HPDE6-E6E7 (cell line): ENCODE measurements around the gene ZNF546.
"Not testable (repeated sequence)": the region's sequence is repeated elsewhere in the genome, so short reads cannot be mapped to it uniquely, and the experiment has no call there.

Source experiments
- DNase-seq: peaks from one replicate; pipeline ENCODE4 v3.0.0; 2011; ENCODE audit warnings: missing footprints; ENCODE audit errors: extremely low spot score

ZNF546 gene

DNA sequence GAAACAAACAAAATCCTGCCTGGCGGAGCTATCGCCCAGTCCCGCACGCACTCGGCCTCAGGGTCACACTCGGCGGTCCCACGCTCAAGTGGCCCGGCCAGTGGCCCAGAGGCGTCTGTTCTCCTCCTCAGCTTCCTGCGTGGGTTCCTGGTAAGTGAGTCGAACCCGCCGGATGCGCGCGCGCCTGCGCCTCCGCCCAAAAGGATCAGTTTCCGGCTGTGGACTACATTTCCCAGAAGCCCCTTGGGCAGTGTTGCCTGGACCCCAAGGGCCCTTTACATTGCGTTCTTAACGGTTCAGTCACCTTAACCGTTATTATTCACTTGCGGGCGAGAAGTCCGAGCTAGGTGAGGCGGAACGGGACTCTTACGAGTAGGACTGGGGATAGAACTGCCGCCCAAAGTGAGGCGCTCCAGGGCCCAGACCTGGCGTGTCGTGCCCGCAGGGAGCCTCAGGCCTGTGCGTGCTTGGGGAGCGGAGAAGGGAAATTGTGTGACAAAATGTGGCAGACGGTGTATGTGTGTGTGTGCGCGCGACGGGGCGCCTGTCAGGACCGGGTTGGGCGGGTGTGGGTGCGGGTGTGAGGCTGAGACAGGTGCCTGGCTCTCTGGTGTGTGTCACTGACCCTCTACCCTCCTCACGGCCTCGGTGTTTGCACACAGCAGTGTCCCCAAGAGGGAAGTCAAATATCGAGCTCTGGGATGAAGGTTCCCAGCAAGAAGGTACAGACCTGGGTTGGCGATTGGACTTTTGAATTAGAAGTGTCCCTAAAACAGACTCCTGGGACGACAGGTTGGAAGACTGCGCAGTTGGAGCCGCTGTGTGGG is at the start of gene ZNF546:
ZNF546 (plus strand) TSS at position 250 of the 827 bp plus-strand sequence. CDS start 1,267 bp downstream, outside the sequence.
- DNase-seq, result peak; percentile 82

DNA sequence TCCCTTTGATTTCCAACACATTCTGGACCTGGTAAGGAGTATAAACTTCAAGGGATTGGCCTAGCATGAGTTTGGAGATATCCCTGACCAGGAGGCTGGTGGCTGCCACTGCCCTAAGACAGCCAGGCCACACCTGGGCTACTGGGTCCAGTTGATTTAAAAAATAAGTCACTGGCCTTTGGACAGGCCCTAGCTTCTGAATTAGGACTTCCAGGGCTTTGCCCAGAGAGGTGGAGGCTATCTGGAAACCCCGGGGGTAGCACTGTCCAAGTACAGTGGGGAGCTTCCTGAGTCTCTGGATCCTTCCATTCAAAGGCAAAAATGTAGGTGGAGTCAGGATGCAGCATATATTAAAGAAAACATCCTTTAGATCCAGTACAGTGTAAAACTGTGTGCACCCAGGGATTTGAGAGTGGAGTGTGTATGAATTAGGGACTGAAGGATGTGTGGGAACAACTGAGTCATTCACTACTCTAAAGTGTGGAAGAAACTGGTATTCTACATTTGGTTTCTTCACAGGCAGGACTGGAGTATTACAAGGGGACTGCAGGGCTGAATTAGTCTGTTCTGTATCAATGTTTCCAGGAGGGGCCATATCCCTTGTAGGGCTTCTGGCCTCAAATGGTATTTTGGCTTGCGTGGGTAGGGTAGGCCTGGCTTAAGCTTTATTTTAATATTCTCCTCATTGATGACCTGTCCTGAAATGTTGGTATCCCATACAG is 47.7 kb upstream of the ZNF546 start:
- DNase-seq, result no peak

DNA sequence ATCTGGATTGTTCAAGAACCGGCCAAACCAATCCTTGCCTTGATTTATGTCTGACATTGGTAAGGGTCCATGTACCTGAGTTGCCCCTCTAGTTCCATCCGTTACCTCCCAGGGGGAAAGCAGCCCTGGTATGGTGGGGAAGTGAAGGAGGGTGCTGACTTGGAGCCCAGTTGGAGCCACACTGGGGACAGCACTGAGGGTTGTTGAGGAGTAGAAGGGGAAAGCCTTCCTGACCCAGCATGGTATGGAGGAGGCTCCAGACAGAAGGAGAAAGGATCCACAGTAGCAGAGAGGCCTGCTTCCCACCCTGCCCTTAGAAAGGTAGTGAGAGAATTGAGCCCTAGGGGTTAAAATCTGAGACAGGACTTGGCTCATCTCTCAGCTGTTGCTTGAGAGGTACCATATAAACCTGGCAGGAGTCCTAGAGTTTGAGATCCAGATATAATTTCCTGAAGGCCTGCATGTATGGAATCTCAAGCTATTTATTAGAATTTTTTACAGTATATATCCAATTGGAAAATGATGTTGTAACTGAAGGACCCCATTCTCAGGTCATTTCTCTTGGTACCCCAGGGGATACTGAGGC is 45.7 kb upstream of the ZNF546 start:
- no peak for DNase-seq

DNA sequence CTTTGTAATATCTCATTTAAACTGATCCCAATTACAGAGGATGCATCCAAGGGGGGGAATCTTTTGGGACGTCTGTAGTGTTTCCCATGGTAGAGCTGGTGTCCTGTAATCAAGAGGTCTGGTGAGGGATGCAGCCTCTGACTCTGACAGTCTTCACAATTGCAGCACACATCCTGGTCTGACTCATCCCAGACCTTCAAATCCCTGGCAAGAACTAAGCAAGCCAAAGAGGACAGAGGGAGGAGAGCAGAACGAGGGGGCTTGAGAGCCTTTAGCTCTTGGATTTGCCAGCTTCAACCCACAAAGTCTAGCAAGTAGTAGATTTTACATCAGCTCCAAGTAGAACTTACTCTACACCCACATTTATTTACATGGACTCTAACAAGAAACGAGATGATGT is 45.2 kb upstream of the ZNF546 start:
- DNase-seq, result no peak

DNA sequence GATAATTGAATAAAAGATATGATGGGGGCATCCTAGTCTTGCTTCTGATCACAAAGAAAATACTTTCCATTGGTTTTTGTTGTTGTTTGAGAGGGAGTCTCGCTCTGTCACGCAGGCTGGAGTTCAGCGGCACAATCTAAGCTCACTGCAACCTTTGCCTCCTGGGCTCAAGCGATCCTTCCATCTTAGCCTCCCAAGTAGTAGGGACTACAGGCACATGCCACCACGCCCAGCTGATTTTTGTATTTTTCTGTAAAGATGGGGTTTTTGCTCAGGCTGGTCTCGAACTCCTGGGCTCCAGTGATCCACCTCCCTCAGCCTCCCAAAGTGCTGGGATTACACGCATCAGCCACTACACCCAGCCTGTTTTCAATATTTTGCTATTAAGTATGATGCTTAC is 42.9 kb upstream of the ZNF546 start:
- no peak for DNase-seq

DNA sequence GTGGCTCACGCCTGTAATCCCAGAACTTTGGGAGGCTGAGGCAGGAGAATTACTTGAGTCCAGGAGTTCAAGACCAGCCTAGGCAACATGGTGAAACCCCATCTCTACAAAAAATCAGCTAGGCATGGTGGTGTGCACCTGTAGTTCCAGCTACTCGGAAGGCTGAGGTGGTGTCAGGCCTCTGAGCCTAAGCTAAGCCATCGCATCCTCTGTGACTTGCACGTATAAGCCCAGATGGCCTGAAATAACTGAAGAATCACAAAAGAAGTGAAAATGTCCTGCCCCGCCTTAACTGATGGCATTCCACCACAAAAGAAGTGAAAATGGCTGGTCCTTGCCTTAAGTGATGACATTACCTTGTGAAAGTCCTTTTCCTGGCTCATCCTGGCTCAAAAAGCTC is 39.0 kb upstream of the ZNF546 start:
- not testable (repeated sequence) for DNase-seq

DNA sequence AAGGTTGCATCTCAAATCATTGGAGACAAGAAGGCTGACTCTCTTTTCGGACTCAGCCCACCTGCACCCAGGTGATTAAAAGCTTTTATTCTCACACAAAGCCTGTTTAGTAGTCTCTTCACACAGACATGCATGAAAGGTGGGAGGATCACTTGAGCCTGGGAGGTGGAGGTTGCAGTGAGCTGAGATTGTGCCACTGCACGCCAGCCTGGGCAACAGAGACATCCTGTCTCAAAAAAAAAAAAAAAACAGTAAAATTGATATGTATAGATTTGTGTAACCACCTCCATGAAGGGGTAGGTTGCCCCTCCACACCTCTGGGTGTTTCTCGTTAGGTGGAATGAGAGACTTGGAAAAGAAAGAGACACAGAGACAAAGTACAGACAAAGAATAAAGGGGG is 37.9 kb upstream of the ZNF546 start:
- DNase-seq, result not testable (repeated sequence)

DNA sequence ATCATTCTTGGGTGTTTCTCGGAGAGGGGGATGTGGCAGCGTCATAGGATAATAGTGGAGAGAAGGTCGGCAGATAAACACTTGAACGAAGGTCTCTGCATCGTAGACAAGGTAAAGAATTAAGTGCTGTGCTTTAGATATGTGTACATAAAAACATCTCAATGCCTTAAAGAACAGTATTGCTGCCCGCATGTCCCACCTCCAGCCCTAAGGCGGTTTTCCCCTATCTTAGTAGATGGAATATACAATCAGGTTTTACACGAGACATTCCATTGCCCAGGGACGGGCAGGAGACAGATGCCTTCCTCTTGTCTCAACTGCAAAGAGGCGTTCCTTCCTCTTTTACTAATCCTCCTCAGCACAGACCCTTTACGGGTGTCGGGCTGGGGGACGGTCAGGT is 37.5 kb upstream of the ZNF546 start:
- DNase-seq, result not testable (repeated sequence)

DNA sequence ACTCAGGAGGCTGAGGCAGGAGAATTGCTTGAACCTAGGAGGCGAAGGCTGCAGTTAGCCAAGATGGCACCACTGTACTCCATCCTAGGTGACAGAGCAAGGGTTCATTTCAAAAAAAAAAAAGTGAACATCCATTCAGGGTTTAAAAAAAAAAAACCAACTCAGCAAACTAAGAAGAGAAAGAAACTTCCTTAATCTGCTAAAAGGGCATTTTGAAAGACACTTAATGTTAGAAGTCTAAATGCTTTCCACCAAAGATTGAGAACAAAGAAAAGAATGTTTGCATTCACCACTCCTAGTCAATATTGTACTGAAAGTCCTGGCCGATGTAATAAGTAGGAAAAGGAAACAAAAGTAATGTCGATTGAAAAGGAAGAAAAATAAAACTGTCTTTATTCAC is 33.0 kb upstream of the ZNF546 start:
- no peak for DNase-seq

DNA sequence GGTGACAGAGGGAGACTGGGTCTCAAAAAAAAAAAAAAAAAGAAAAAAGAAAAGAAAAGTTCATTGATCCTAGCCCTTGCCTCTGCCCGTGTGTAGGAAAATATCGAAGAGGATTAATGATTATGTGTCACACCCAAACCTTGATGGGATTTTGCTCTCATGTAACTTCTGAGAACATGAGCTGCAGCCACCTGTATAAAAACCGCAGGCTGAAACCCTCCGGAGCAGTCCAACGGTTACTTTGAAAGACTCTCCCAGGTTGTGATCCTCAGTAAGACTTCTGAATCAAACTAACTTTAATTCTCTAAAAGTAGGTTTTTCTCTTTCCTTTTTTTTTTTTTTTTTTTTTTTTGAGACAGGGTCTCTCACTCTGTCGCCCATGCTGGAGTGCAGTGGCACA is 30.2 kb upstream of the ZNF546 start:
- no peak for DNase-seq

DNA sequence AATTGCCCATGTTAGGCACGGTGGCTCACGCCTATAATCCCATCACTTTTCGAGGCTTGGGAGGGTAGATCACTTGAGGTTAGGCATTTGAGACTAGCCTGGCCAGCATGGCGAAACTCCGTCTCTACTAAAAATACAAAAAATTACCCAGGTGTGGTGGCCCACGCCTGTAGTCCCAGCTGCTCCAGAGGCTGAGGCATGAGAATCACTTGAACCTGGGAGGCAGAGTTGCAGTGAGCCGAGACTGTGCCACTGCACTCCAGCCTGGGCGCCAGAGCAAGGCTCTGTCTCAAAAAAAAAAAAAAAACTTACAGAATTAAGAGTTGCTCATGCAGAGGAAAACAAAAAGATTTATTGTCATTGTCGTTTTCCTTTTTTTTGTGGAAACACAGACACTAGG is 29.3 kb upstream of the ZNF546 start:
- no peak for DNase-seq

DNA sequence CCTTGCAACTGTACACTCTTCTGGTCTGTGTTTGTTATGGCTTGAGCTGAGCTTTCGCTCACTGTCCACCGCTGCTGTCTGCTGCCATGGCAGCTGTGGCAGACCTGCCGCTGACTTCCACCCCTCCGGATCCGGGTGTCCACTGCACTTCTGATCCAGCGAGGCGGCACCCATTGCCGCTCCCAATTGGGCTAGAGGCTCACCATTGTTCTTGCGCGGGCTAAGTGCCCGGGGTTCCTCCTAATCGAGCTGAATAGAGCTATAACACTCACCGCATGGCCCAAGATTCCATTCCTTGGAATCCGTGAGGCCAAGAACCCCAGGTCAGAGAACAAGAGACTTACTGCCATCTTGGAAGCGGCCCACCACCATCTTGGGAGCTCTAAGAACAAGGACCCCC is 28.1 kb upstream of the ZNF546 start:
- DNase-seq, result no peak

DNA sequence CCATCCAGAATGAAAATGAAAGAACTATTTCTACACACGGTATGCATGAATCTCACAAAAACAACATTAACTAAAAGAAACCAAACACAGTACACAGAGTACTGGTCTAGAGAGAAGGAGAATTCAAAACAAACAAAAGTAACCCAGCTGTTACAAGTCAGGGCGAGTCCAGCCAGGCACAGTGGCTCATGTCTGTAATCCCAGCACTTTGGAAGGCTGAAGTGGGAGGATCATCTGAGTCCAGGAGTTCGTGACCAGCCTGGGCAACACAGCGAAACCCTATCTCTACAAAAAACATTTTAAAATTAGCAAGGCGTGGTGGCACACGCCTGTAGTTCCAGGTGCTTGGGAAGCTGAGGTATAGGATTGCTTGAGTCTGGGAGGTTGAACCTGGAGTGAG is 27.6 kb upstream of the ZNF546 start:
- DNase-seq, result no peak

DNA sequence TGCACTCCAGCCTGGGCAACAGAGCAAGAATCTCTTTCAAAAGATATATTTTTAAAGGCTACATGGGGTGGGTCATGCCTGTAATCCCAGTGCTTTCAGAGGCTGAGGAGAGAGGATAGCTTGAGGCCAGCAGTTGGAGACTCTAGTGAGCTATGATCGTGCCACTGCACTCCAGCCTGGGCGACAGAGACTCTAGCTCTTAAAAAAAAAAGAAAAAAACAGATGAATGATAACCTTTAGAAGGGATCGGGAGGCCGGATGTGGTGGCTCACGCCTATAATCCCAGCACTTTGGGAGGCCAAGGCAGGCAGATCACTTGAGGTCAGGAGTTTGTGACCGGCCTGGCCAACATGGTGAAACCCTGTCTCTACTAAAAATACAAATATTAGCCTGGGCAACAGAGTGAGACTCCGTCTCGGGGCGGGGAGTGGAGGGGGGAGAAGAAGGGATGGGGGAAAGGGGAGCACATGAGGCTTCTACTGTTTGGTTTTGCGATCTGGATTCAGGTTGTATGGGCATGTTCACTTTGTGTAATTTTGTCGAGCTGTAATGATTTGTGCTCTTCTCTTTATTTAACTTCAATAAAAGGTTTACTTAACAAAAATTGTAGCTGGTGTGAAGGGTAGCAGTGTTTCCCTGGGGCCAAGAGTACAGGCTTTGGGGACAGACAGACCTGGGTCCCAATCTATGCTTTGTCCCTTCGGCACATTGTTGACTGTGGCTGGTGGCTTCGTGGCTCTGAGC is 27.0 kb upstream of the ZNF546 start:
- DNase-seq, result no peak

DNA sequence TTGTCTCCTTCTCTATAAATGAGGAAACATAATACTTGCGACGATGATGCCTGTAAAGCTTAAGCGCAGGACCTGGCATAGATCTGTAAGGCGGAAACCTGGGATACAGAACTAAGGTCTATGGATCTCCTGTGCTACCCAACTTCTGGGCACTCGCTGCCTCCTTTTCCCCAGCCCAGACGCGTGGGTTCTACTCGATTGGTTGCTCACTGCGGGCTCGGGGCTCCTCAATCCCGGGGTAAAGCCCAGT is 26.5 kb upstream of the ZNF546 start:
- DNase-seq, result peak; percentile 25

DNA sequence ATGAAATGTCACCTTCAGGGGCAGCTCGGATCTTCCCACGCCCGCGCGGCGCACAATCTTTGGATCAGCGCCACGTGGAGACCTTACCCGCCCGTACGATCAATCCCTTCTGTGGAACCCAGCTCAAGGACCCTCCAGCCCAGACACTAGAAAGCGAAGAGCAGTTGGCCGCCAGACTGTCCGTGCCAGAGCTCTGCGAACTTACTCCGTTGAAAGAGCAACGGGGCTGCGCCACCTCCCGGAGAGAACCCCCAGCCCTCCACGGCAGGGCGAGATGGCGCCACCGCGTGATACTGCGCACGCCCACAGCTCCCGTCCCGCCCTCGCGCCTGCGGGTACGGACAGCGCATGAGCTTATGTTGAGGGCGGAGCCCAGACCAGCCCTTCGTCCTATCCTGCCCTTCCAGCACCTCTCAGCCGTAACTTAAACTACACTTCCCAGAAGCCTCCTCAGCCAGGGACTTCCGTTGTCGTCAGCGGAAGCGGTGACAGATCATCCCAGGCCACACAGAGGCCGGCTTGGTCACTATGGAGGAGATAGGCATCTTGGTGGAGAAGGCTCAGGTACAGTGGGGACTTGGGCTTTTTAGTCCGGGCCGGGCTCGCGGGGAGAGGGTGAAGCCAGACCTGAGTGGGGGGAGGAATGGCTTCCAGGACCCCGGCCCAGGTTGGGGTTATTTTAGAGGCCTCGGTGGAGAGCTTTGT is 26.0 kb upstream of the ZNF546 start, which contains the start of gene PSMC4:
PSMC4 (plus strand) TSS at position 491 of the 705 bp plus-strand sequence; CDS start at position 529, 38 bp downstream.
- peak; percentile 98 for DNase-seq

DNA sequence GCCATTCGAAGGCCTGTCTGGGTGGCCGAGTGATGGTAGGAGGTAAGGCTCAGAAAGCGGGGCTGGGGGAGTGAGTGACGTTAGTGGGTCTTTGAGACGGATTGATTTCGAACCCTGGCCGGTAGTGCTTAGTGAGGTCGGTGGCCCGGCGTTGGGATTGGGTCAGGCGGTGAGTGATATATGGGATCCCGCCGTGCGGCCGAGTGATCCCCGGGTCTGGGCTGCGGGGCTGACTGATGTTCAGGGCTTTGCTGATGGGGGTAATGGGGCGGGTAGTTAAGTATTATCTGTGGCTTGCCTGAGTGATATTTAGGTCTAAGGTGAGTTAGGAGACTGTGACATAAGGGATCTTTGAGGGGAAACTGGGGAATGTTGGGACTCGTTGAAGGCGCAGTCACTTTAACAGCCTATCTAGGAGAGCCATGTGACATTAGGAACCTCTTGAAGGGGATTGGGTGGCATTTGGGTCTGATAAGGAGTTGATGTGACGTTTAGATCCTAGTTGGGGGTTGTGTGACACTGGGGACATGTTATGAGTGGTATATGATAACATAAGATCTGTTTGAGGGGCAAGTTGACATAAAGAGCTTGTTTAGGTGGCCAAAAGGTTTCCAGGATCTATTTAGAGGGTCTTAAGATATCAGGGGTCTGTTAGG is 25.4 kb upstream of the ZNF546 start:
- DNase-seq, result no peak

DNA sequence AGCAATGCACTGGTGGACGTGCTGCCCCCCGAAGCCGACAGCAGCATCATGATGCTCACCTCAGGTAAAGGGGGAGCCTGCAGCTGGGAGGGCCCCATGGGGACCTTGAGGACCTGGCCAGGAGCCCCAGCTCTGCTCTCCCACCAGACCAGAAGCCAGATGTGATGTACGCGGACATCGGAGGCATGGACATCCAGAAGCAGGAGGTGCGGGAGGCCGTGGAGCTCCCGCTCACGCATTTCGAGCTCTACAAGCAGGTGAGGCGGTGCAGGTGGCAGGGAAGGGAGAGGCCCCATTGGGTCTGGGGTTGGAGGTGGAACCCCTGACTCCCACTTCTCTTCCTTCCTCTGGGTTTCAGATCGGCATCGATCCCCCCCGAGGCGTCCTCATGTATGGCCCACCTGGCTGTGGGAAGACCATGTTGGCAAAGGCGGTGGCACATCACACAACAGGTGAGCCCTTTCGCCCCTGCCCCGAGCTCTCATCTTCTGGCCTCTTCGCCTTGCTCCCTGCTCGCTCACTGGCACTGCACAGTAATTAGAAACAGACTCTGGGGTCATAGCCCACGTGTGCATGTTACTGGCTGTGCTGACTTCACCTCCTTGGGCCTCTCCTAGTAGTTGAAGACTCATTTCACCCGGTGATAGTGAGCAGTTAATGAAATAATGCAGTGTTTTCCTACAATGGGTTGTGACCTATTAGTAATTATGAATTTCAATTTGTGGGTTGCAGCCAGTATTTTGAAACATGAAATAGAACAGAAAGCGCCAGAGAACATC is 22.3 kb upstream of the ZNF546 start:
- DNase-seq, result no peak

DNA sequence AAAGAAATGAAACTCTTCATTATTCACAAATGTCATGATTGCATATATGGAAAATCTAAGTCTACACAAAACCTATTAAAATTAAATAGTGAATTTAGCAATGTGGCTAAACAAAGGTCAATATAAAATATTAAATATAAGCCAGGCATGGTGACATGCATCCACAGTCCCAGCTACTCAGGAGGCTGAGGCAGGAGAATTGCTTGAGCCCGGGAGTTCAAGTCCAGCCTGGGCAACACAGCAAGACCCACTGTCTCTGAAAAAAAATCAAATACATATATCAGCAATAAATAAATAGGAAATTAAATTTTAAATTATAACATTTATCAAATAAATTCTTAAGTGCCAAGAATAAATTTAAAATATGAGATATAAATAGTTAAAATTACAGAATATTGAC is 14.0 kb upstream of the ZNF546 start:
- DNase-seq, result no peak

DNA sequence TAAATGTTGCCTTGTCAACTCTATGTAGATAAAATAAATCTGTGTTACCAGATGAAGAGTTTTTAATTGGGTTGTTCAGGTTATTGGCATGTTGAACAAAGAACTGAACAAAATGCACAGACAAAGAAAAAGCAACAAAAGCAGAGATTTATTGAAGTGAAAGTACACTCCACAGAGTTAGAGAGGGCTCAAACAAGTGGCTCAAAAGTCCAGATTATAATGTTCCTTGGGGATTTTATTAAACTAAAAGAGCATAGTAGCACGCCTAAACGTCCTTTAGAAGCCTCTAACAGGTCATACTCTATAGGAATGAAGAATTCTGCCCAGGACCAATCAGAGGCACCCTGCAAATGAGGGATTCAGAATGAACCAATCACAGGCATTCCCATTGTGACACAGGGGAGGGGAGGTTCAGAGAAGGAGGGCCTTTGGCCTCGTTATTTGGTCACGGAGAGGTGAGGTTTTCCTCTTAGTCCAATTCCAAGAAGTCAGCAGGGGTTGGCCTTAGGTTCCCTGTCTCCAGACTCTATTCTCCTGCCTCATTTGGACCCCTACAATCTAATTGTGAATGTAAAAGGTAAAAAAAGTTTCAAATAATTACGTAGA is 13.1 kb upstream of the ZNF546 start:
- DNase-seq, result no peak
